GM21723 (cell line): ENCODE data around the gene SPSB3.

Experiments
- ATAC-seq: cut with Tn5 transposase; IDR thresholded peaks from one replicate; pipeline ENCODE4 v1.9.1; 2021; ENCODE audit warnings: mild to moderate bottlenecking, moderate library complexity; ENCODE audit not compliant: unreplicated experiment

Gene SPSB3

GRCh38 chr16:1790261-1790610 lies 7.9 kb upstream of the SPSB3 start:
- ATAC-seq, result no peak

- ATAC-seq, result no peak
Observed at GRCh38 chr16:1789643-1790045, 7.3 kb upstream of the SPSB3 start.

GRCh38 chr16:1788708-1789100 lies 6.3 kb upstream of the SPSB3 start:
- ATAC-seq, result no peak

GRCh38 chr16:1788095-1788707 lies 5.8 kb upstream of the SPSB3 start:
- ATAC-seq, result no peak

GRCh38 chr16:1787322-1788094 lies 5.1 kb upstream of the SPSB3 start:
- ATAC-seq, result no peak

- no peak for ATAC-seq
Observed at GRCh38 chr16:1787056-1787321, 4.6 kb upstream of the SPSB3 start.

- ATAC-seq, result no peak
Observed at GRCh38 chr16:1786242-1787055, 4.1 kb upstream of the SPSB3 start.

- no peak for ATAC-seq
Observed at GRCh38 chr16:1785846-1786170, 3.4 kb upstream of the SPSB3 start.

GRCh38 chr16:1784977-1785845 lies 2.8 kb upstream of the SPSB3 start:
- no peak for ATAC-seq

- peak; percentile 10 for ATAC-seq
Observed at GRCh38 chr16:1781758-1782407, 488 bp downstream of the SPSB3 start.

- no peak for ATAC-seq
Observed at GRCh38 chr16:1781254-1781653, 1.1 kb downstream of the SPSB3 start.

GRCh38 chr16:1780677-1781072 lies 1.7 kb downstream of the SPSB3 start:
- no peak for ATAC-seq

- no peak for ATAC-seq
Observed at GRCh38 chr16:1779741-1780676, 2.4 kb downstream of the SPSB3 start.

GRCh38 chr16:1779234-1779701 lies 3.1 kb downstream of the SPSB3 start:
- ATAC-seq, result no peak

GRCh38 chr16:1778200-1779179 lies 3.9 kb downstream of the SPSB3 start:
- ATAC-seq, result no peak

GRCh38 chr16:1777375-1778199 lies 4.8 kb downstream of the SPSB3 start:
- no peak for ATAC-seq

GRCh38 chr16:1776991-1777374 lies 5.4 kb downstream of the SPSB3 start:
- no peak for ATAC-seq

GRCh38 chr16:1776672-1776955 lies 5.8 kb downstream of the SPSB3 start:
- no peak for ATAC-seq
